ENCODE results near the gene ZC2HC1C.

Gene ZC2HC1C

GRCh38 chr14:75090353-75090752, 20.9 kb downstream of the ZC2HC1C start:
- in situ Hi-C loops (cut with MboI; ENCODE audit: low sequenced_read_pairs): no loop called here

GRCh38 chr14:75091251-75091650, 21.8 kb downstream of the ZC2HC1C start:
- in situ Hi-C loops (cut with MboI; ENCODE audit: low sequenced_read_pairs): no loop called here

- in situ Hi-C loops (cut with MboI; ENCODE audit: low sequenced_read_pairs): no loop called here
Measured at GRCh38 chr14:75092698-75093097, 23.3 kb downstream of the ZC2HC1C start.

GRCh38 chr14:75094896-75095295, 25.5 kb downstream of the ZC2HC1C start:
- in situ Hi-C loops (cut with MboI; ENCODE audit: low sequenced_read_pairs): no loop called here

- in situ Hi-C loops (cut with MboI; ENCODE audit: low sequenced_read_pairs): no loop called here
Measured at GRCh38 chr14:75095690-75096089, 26.2 kb downstream of the ZC2HC1C start.

GRCh38 chr14:75096959-75097358, 27.5 kb downstream of the ZC2HC1C start:
- in situ Hi-C loops (cut with MboI; ENCODE audit: low sequenced_read_pairs): no loop called here

GRCh38 chr14:75098212-75098611, 28.8 kb downstream of the ZC2HC1C start:
- in situ Hi-C loops (cut with MboI; ENCODE audit: low sequenced_read_pairs): no loop called here

GRCh38 chr14:75098682-75099081, 29.2 kb downstream of the ZC2HC1C start:
- in situ Hi-C loops (cut with MboI; ENCODE audit: low sequenced_read_pairs): no loop called here

- in situ Hi-C loops (cut with MboI; ENCODE audit: low sequenced_read_pairs): no loop called here
Measured at GRCh38 chr14:75101491-75101890, 32.0 kb downstream of the ZC2HC1C start.

- in situ Hi-C loops (cut with MboI; ENCODE audit: low sequenced_read_pairs): no loop called here
Measured at GRCh38 chr14:75107186-75107585, 37.7 kb downstream of the ZC2HC1C start.

GRCh38 chr14:75109877-75110276, 40.4 kb downstream of the ZC2HC1C start:
- in situ Hi-C loops (cut with MboI; ENCODE audit: low sequenced_read_pairs): no loop called here

- in situ Hi-C loops (cut with MboI; ENCODE audit: low sequenced_read_pairs): no loop called here
Measured at GRCh38 chr14:75113932-75114539, 44.6 kb downstream of the ZC2HC1C start.

- in situ Hi-C loops (cut with MboI; ENCODE audit: low sequenced_read_pairs): no loop called here
Measured at GRCh38 chr14:75119056-75119455, 49.6 kb downstream of the ZC2HC1C start.

GRCh38 chr14:75120541-75121291, 51.3 kb downstream of the ZC2HC1C start:
- in situ Hi-C loops (cut with MboI; ENCODE audit: low sequenced_read_pairs): no loop called here

GRCh38 chr14:75121552-75121951, 52.1 kb downstream of the ZC2HC1C start:
- in situ Hi-C loops (cut with MboI; ENCODE audit: low sequenced_read_pairs): no loop called here

GRCh38 chr14:75123991-75124390, 54.5 kb downstream of the ZC2HC1C start:
- in situ Hi-C loops (cut with MboI; ENCODE audit: low sequenced_read_pairs): no loop called here

- in situ Hi-C loops (cut with MboI; ENCODE audit: low sequenced_read_pairs): loop anchor here (25.0 kb wide), 1 partner anchor 162 kb away; the partner anchor contains the start of gene FOS
Measured at GRCh38 chr14:75125617-75126016, 56.2 kb downstream of the ZC2HC1C start.

- in situ Hi-C loops (cut with MboI; ENCODE audit: low sequenced_read_pairs): loop anchor here (25.0 kb wide), 1 partner anchor 161 kb away; the partner anchor contains the start of gene FOS
Measured at GRCh38 chr14:75126121-75126544, 56.7 kb downstream of the ZC2HC1C start.

GRCh38 chr14:75126679-75127473, 57.4 kb downstream of the ZC2HC1C start, which contains the start of gene NEK9:
Gene NEK9 (minus strand): TSS chr14:75127048. CDS start chr14:75126921, 127 bp downstream.
- in situ Hi-C loops (cut with MboI; ENCODE audit: low sequenced_read_pairs): loop anchor here (25.0 kb wide), 1 partner anchor 160 kb away; the partner anchor contains the start of gene FOS

- in situ Hi-C loops (cut with MboI; ENCODE audit: low sequenced_read_pairs): loop anchor here (25.0 kb wide), 1 partner anchor 160 kb away; the partner anchor contains the start of gene FOS
Measured at GRCh38 chr14:75127474-75127820, 58.0 kb downstream of the ZC2HC1C start.

- in situ Hi-C loops (cut with MboI; ENCODE audit: low sequenced_read_pairs): loop anchor here (25.0 kb wide), 1 partner anchor 159 kb away; the partner anchor contains the start of gene FOS
Measured at GRCh38 chr14:75127903-75128595, 58.6 kb downstream of the ZC2HC1C start.

All from hTERT RPE-1 (cell line).